VCaP (cell line): ENCODE results near the gene ACMSD.

Experiments used
- H3K27ac ChIP-seq: fragments of 450-650 bp; 2 replicates; pipeline ENCODE4 v1.5.1; 2017
- CTCF ChIP-seq: fragments of 450-650 bp; conservative IDR thresholded peaks from 2 replicates; pipeline ENCODE4 v1.5.1; 2017; ENCODE audit warnings: mild to moderate bottlenecking, moderate library complexity

ACMSD gene

GRCh38 chr2:134949981-134950708, 111.7 kb downstream of the ACMSD start:
- no peak for TF ChIP-seq CTCF
- no peak overlapping the region for H3K27ac ChIP-seq

- no peak overlapping the region for H3K27ac ChIP-seq
- no peak for TF ChIP-seq CTCF
Observed at GRCh38 chr2:134950886-134951285, 112.5 kb downstream of the ACMSD start.
